ENCODE data around the gene ZBTB20. TPM values are rescaled to one million over a fixed set of nuclear protein-coding genes. Genes with fewer than 3 reads are reported as not detected.

ZBTB20 gene
- total RNA-seq, 8 experiments from 2014 or later, result 21.8 to 62.6 (median 39.5) TPM

DNA sequence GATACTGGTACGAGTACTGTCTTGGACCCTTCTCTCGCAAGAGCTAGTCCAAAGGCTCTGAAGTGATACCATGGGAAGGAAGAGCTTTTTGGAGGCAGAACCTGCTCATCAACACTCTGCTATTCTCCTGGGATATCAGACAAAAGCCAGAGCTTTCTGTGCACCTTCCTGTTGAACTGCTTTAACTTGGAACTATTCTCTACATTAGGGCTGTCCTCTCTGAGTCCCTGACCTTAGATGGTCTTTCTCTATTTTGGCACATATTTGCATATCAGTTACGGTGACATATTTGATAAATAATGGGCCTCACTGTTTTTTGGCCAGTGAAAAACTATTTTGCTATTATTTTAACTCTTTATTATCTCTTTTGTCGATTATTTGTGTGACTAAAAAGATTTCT, 706.4 kb downstream of the ZBTB20 start:
- WGBS, 10 experiments, result 77 to 100% (median 95%) methylated on average over 1 to 4 of the region's 4 CpGs
- H3K4me3 ChIP-seq, result no peak overlapping the region
- in situ Hi-C loops (cut with MboI; ENCODE audit: low pct_unique_long_range_greater_than_20kb in 2 of 9, low sequenced_read_pairs in 9 of 9, unreplicated experiment in 9 of 9), result no loop called here
- ATAC-seq (replicated peaks in 6 of 8), result no peak
- H3K27ac ChIP-seq, result no peak overlapping the region
- peaks cover 10 to 20% of the 10 kb centered on the region in 2 donors for H3K4me1 ChIP-seq (replicated peaks in 1 of 2)

DNA sequence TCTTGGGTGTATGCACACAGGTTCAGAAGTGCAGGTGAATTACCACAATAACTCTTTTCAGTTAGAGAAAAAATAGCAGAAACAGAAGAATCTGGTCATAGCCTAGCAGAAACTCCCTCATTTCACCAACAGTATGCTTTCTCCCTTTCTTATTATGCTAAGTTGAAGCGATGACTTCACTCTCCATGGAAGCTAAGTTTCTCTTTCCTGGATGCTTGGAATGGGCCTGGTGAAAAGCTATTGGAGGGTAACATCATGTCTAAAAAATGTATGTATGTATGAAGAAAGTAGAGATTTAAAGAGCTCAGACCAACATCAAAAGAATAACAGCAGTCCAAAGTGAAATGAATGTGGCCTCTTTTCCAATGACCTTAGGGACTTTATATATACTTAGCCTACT, 707.8 kb downstream of the ZBTB20 start:
- H3K4me3 ChIP-seq, result no peak overlapping the region
- peaks cover 2 to 12% of the 10 kb centered on the region in 2 donors for H3K4me1 ChIP-seq (replicated peaks in 1 of 2)
- ATAC-seq (replicated peaks in 6 of 8), result peak in 3 of 8 experiments; percentile 8 to 49 (median 38)
- in situ Hi-C loops (cut with MboI; ENCODE audit: low pct_unique_long_range_greater_than_20kb in 2 of 9, low sequenced_read_pairs in 9 of 9, unreplicated experiment in 9 of 9), result no loop called here
- H3K27ac ChIP-seq, result no peak overlapping the region
- 67 to 100% (median 100%) methylated on average over 1 of the region's 1 CpG; no CpG with 5 or more reads in 2 of the 10 experiments for WGBS, 10 experiments

DNA sequence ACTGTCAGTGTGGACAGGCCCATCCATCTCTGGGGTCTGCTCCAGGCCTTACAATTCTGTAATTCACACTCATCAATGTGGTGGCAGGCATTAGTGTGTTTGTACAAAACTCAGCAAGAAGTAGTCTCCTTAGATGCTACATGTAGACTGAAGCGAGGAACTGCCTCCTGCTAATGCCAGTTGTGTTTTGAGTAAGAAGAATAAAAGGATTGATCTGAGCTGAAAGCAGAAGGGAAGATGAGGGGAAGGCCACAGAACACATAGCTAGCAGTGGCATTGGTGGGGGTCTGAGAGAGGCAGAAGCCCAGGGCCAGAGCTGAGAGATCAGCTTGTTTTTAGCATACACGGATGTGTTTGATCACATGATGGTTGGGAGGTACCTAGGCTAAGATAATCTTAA, 709.2 kb downstream of the ZBTB20 start:
- no peak for ATAC-seq (replicated peaks in 6 of 8)
- Histone ChIP-seq H3K4me1 (replicated peaks in 1 of 2) (peaks cover 2 to 17% of the 10 kb centered on the region in 2 donors), H3K4me3 (no peak overlapping the region), H3K27ac (no peak overlapping the region)
- WGBS, 10 experiments, result 88 to 100% (median 100%) methylated on average over 1 to 2 of the region's 2 CpGs; no CpG with 5 or more reads in 1 of the 10 experiments
- in situ Hi-C loops (cut with MboI; ENCODE audit: low pct_unique_long_range_greater_than_20kb in 2 of 9, low sequenced_read_pairs in 9 of 9, unreplicated experiment in 9 of 9), result no loop called here

DNA sequence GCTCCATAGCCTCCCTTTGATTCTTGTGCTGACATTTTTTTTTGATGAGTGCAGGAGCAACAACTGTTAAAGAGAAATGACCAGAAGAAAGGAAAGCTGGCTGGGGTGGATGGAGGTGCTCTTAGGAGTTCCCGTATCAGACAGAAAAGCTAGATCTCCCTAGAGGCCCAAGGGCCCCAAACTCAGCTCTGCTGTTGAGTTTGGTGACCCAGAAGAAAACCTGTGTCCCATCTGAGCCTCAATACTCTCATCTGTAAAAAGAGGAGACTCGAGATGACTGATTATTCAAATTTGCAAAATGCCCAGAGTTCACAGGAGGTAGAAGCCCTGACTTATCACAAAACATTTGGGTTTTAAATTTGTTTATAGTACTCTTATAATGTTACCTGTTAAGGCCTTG, 710.9 kb downstream of the ZBTB20 start:
- no peak for ATAC-seq (replicated peaks in 6 of 8)
- in situ Hi-C loops (cut with MboI; ENCODE audit: low pct_unique_long_range_greater_than_20kb in 2 of 9, low sequenced_read_pairs in 9 of 9, unreplicated experiment in 9 of 9), result no loop called here
- Histone ChIP-seq H3K4me3 (no peak overlapping the region), H3K4me1 (replicated peaks in 1 of 2) (peaks cover 7 to 32% of the 10 kb centered on the region in 2 donors), H3K27ac (no peak overlapping the region)
- 50 to 100% (median 79%) methylated on average over 1 to 2 of the region's 2 CpGs; no CpG with 5 or more reads in 3 of the 10 experiments for WGBS, 10 experiments

DNA sequence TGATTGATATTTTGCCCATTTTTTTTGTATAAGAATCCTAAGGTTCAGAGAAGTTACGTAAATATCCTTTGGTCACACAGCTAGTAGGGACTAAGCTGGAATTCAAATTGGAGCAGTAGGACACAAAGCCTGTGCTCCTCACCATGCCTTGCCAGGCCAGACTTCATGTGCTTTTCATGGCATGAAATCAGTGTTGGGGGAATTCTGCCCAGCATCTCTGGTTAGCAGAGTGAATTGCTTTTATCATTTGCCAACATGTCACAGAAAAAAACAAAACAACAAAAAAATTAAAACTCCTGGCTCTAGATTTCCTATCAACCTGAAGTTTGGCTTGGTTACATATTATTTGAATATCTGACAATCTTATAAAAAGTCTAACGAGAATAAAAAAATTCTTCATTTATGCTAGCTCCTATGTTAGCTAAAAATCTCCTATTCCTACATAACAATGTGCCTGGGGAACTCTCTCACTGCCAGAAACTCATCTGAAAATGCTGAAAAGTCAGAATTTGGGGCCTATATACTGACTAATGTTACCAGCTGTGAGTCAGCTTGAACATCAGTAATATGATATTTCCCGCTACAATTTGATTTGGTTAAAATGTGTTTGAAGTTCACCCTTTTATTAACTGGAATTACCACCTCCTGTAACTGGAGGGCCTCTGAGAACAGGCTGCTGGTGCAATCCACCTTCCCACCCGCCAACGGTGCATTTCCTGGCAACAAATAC, 711.5 kb downstream of the ZBTB20 start:
- no peak overlapping the region for H3K4me3 ChIP-seq
- in situ Hi-C loops (cut with MboI; ENCODE audit: low pct_unique_long_range_greater_than_20kb in 2 of 9, low sequenced_read_pairs in 9 of 9, unreplicated experiment in 9 of 9), result no loop called here
- ATAC-seq (replicated peaks in 6 of 8), result peak in 1 of 8 experiments; percentile 64
- WGBS, 10 experiments, result 68 to 100% (median 82%) methylated on average over 1 to 5 of the region's 5 CpGs
- no peak overlapping the region for H3K27ac ChIP-seq
- peaks cover 5 to 32% of the 10 kb centered on the region in 2 donors for H3K4me1 ChIP-seq (replicated peaks in 1 of 2)

DNA sequence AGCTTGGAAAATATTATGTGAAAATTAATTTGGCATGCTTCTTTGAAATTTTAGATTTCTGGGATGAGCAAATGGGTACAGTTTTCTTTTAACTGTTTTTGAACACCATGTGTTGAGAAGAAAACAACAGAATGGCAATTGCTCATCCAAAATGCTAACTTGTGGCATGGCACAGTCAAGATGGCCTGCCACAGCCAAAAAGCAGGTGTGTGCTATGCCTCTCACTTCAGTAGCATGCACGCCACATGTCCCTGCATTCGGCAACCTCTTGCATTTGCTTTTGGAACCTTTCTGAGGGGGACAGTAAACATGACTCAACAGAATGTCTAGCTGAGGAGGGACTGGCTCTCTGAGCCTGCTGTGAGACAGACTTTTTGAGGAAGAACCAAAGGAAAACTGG, 714.8 kb downstream of the ZBTB20 start:
- ATAC-seq (replicated peaks in 6 of 8), result peak in 2 of 8 experiments; percentile 3
- in situ Hi-C loops (cut with MboI; ENCODE audit: low pct_unique_long_range_greater_than_20kb in 2 of 9, low sequenced_read_pairs in 9 of 9, unreplicated experiment in 9 of 9), result no loop called here
- Histone ChIP-seq H3K27ac (no peak overlapping the region), H3K4me1 (replicated peaks in 1 of 2) (peaks cover 10 to 36% of the 10 kb centered on the region in 2 donors), H3K4me3 (no peak overlapping the region)
- 60 to 100% (median 85%) methylated on average over 1 to 2 of the region's 2 CpGs; no CpG with 5 or more reads in 6 of the 10 experiments for WGBS, 10 experiments

DNA sequence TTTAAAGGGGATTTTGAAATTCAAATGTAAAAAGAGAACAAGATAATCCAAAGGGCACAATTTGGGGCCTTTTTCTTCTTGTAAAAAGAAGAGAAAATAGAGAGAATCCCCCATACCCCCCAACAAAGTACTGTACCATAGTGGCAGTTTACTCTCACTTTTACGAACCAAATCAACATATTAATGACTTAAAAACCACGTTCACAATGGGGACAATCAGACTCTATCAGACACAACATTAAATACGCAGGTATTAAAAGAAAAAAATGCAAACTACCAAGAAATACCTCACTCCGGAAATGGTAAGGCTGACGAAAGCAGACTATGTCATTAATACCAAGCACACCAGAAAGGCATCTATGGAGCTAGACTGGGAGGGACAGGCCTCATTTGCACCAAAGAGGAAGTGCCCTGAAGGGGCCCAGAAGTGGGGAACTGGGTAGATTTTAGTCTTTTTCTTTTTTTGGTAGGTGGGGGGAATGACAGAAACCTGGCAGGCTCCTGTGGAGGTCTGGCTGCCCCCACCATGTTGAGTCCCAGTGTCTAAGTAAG, 719.0 kb downstream of the ZBTB20 start:
- 62 to 93% (median 78%) methylated on average over 3 to 5 of the region's 5 CpGs for WGBS, 10 experiments
- ATAC-seq (replicated peaks in 6 of 8), result no peak
- H3K27ac ChIP-seq, result peak overlapping the region in 1 of 2 donors; percentile 6
- in situ Hi-C loops (cut with MboI; ENCODE audit: low pct_unique_long_range_greater_than_20kb in 2 of 9, low sequenced_read_pairs in 9 of 9, unreplicated experiment in 9 of 9), result no loop called here
- H3K4me3 ChIP-seq, result no peak overlapping the region
- peaks cover 10 to 59% of the 10 kb centered on the region in 2 donors for H3K4me1 ChIP-seq (replicated peaks in 1 of 2)

DNA sequence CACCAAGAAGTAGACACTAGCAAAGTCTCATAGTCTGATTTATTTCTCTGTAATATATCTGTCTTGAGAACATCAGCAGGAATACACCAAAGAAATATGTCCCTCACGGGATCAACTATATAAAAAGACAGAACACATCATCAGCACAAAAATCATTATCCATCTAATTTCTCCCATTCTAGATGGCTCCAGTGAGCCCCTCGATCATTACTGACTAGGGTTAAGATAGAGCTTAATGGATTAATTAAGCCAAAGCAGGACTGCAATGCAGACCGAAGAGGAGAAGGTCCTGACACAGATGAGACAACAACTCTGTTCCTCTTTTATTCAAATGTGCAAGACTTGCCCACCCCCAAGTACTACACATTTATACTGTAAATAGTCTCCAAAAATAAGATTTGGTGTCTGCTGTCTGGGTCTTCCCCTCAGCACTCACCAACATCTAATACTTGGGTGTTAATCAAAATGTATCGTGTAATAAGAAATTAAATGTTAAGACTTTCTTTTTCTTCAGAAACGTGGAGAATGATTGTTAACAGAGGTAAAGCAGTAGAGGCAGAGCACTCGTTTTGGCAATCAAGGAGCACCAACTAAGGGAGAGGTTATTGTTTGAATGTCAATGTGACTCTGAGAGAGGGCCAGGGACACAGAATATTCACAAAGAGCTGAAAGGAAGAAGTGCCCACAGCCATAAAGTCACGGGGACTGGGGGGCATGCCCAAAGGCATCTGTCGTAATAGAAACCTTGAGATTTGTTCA, 719.6 kb downstream of the ZBTB20 start:
- in situ Hi-C loops (cut with MboI; ENCODE audit: low pct_unique_long_range_greater_than_20kb in 2 of 9, low sequenced_read_pairs in 9 of 9, unreplicated experiment in 9 of 9), result no loop called here
- H3K4me3 ChIP-seq, result no peak overlapping the region
- 40 to 83% (median 68%) methylated on average over 1 to 8 of the region's 8 CpGs for WGBS, 10 experiments
- peaks cover 8 to 54% of the 10 kb centered on the region in 2 donors for H3K4me1 ChIP-seq (replicated peaks in 1 of 2)
- peak in 5 of 8 experiments; percentile 27 to 87 (median 86) for ATAC-seq (replicated peaks in 6 of 8)
- H3K27ac ChIP-seq, result peak overlapping the region in 1 of 2 donors; percentile 6

DNA sequence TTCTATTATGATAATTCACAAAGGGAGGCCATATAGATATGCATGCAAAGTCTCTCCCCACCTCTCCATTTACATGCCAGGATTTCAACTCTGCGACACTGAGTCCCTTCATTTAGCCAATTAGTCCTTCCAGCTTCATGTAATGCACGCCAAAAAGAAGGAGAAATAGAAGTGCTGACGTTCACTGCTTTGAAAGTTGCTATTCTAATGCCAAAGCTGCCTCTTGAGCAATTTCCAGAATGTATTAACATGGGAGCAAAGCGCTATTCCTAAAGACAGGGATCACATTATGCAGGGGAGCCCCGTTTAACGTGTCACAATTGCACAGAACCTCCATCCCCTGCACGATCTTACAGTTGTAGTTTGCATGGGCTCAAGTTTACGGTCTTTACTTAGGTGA, 722.8 kb downstream of the ZBTB20 start:
- no peak overlapping the region for H3K4me3 ChIP-seq
- WGBS, 10 experiments, result 41 to 80% (median 59%) methylated on average over 1 to 8 of the region's 8 CpGs; no CpG with 5 or more reads in 2 of the 10 experiments
- in situ Hi-C loops (cut with MboI; ENCODE audit: low pct_unique_long_range_greater_than_20kb in 2 of 9, low sequenced_read_pairs in 9 of 9, unreplicated experiment in 9 of 9), result no loop called here
- H3K27ac ChIP-seq, result no peak overlapping the region
- H3K4me1 ChIP-seq (replicated peaks in 1 of 2), result peaks cover 11 to 69% of the 10 kb centered on the region in 2 donors
- ATAC-seq (replicated peaks in 6 of 8), result peak in 3 of 8 experiments; percentile 39 to 48 (median 41)

DNA sequence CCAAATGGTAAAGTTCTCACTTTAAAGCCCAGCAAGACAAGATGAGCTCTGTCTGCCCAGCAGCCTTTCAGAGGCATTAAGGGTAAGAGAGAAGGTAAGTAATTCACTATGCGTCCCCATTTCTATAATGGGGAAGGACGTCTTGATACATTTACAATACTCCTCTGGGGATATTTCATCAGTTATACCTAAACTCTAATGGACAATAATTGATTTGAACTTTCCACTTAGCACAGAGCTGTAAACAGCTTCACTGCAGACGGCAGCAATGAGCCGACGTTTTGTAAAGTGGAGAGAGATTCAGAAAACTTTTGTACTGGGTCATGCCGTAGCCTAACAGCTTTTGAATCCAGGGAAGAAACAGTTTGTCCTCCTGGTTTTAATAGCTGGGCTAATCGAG, 725.9 kb downstream of the ZBTB20 start:
- in situ Hi-C loops (cut with MboI; ENCODE audit: low pct_unique_long_range_greater_than_20kb in 2 of 9, low sequenced_read_pairs in 9 of 9, unreplicated experiment in 9 of 9), result no loop called here
- no peak overlapping the region for H3K27ac ChIP-seq
- peak in 5 of 8 experiments; percentile 24 to 66 (median 32) for ATAC-seq (replicated peaks in 6 of 8)
- WGBS, 10 experiments, result 0 to 87% (median 39%) methylated on average over 1 to 7 of the region's 7 CpGs; no CpG with 5 or more reads in 3 of the 10 experiments
- H3K4me3 ChIP-seq, result no peak overlapping the region
- H3K4me1 ChIP-seq (replicated peaks in 1 of 2), result peaks cover 6 to 56% of the 10 kb centered on the region in 2 donors

DNA sequence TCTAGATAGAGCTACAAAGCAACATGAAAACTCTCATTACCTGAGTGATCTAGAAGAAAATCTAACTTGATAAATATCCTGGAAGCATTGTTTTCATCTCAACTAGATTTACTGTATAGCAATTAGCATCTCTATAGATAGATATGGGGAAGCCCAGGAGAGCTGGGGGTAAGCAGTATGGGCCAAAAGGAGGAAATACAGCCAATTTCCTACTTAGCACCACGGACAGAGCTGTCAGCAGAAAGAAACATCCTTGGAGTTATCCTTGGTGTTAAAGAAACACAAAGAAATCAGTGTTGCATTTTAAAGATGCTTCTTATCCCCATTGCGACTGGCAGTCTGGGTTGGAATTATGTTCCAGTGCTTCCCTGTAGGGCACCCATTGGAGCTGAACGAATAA, 727.0 kb downstream of the ZBTB20 start:
- ATAC-seq (replicated peaks in 6 of 8), result no peak
- peaks cover 6 to 53% of the 10 kb centered on the region in 2 donors for H3K4me1 ChIP-seq (replicated peaks in 1 of 2)
- WGBS, 10 experiments, result 25 to 85% (median 61%) methylated on average over 1 to 3 of the region's 3 CpGs; no CpG with 5 or more reads in 2 of the 10 experiments
- no peak overlapping the region for H3K27ac ChIP-seq
- H3K4me3 ChIP-seq, result no peak overlapping the region
- in situ Hi-C loops (cut with MboI; ENCODE audit: low pct_unique_long_range_greater_than_20kb in 2 of 9, low sequenced_read_pairs in 9 of 9, unreplicated experiment in 9 of 9), result no loop called here

DNA sequence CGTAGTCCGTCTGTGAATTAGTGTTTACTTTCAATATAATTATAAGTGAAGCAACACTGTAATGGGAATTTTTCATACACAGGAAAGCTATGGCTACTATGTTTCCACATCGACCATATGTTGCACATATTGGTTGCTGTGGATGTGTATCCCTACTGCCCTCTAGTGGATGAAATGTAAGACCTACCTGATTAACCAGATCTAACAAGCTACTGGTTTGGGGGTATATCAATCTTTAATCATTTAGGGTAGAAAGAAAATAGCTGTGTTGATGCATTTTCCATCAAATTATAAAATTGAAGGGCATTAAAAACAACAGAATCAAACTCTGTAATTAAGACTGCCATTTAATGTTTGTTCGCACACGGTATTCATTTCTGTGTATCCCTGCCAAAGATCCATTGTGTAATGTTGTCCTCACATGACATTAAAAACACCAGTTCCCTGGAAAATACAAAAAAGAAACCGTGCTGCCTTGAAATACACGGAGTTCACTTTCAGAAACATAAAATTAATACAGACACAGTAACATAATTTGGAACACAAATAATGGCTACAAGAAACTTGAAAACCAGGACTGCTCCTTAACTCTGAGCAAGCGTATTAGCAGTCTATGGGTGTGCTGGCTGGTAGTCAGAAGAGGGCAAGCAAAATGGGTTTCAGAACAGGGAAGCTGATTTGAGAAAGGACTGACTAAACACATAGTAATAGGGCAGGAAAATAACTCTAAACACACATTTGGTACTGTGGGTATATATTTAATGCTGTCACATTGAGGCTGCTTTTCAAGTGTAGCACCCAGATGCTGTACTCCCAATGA, 728.2 kb downstream of the ZBTB20 start:
- peak; percentile 70 to 99 (median 88) for ATAC-seq (replicated peaks in 6 of 8)
- no peak overlapping the region for H3K27ac ChIP-seq
- WGBS, 10 experiments, result 7 to 73% (median 26%) methylated on average over 3 to 8 of the region's 8 CpGs
- in situ Hi-C loops (cut with MboI; ENCODE audit: low pct_unique_long_range_greater_than_20kb in 2 of 9, low sequenced_read_pairs in 9 of 9, unreplicated experiment in 9 of 9), result no loop called here
- no peak overlapping the region for H3K4me3 ChIP-seq
- H3K4me1 ChIP-seq (replicated peaks in 1 of 2), result peaks cover 6 to 45% of the 10 kb centered on the region in 2 donors

All from motor neuron (in vitro differentiated cells).